HL-60/S4 treated with phorbol 12-myristate 13-acetate at 8.2 ng/mL for 4 days and 3 days (cell line): ENCODE measurements around the gene PASD1.
"Not testable (repeated sequence)": the region's sequence is repeated elsewhere in the genome, so short reads cannot be mapped to it uniquely, and the experiment has no call there.

Source experiments
- in situ Hi-C: fragments of 300-500 bp; cut with MboI; formaldehyde crosslinking; loops from 2 replicates; pipeline ENCODE4 v1.15.0; 2022; ENCODE audit warnings: low sequenced_read_pairs

Gene PASD1

GRCh38 chrX:151563449-151563848 lies at the start of gene PASD1:
TSS of gene PASD1 (plus strand) at chrX:151563675. CDS start at chrX:151601554, 37,879 bp downstream.
- in situ Hi-C loops = no loop called here

- in situ Hi-C loops = no loop called here
Measured at GRCh38 chrX:151515237-151515636, 48.2 kb upstream of the PASD1 start.

- in situ Hi-C loops = no loop called here
Measured at GRCh38 chrX:151516538-151517187, 46.8 kb upstream of the PASD1 start.

- in situ Hi-C loops = no loop called here
Measured at GRCh38 chrX:151517421-151517820, 46.1 kb upstream of the PASD1 start.

- in situ Hi-C loops = no loop called here
Measured at GRCh38 chrX:151523351-151523750, 40.1 kb upstream of the PASD1 start.

- in situ Hi-C loops = no loop called here
Measured at GRCh38 chrX:151536571-151536970, 26.9 kb upstream of the PASD1 start.

GRCh38 chrX:151537572-151537971 lies 25.9 kb upstream of the PASD1 start:
- in situ Hi-C loops = no loop called here

- in situ Hi-C loops = no loop called here
Measured at GRCh38 chrX:151538190-151539122, 25.0 kb upstream of the PASD1 start.

GRCh38 chrX:151543706-151544105 lies 19.8 kb upstream of the PASD1 start:
- in situ Hi-C loops = no loop called here

GRCh38 chrX:151546226-151546625 lies 17.2 kb upstream of the PASD1 start:
- in situ Hi-C loops = not testable (repeated sequence)

GRCh38 chrX:151551176-151551575 lies 12.3 kb upstream of the PASD1 start:
- in situ Hi-C loops = not testable (repeated sequence)

GRCh38 chrX:151552743-151553142 lies 10.7 kb upstream of the PASD1 start:
- in situ Hi-C loops = no loop called here

- in situ Hi-C loops = not testable (repeated sequence)
Measured at GRCh38 chrX:151555301-151555700, 8.2 kb upstream of the PASD1 start.

- in situ Hi-C loops = not testable (repeated sequence)
Measured at GRCh38 chrX:151562485-151562884, 990 bp upstream of the PASD1 start.

GRCh38 chrX:151563003-151563402 lies 472 bp upstream of the PASD1 start:
- in situ Hi-C loops = not testable (repeated sequence)

- in situ Hi-C loops = no loop called here
Measured at GRCh38 chrX:151564035-151564434, 560 bp downstream of the PASD1 start.

GRCh38 chrX:151566872-151567271 lies 3.4 kb downstream of the PASD1 start:
- in situ Hi-C loops = not testable (repeated sequence)

GRCh38 chrX:151570561-151570960 lies 7.1 kb downstream of the PASD1 start:
- in situ Hi-C loops = no loop called here

- in situ Hi-C loops = not testable (repeated sequence)
Measured at GRCh38 chrX:151593384-151593783, 29.9 kb downstream of the PASD1 start.

- in situ Hi-C loops = no loop called here
Measured at GRCh38 chrX:151596282-151596681, 32.8 kb downstream of the PASD1 start.

- in situ Hi-C loops = no loop called here
Measured at GRCh38 chrX:151604931-151605330, 41.5 kb downstream of the PASD1 start.

GRCh38 chrX:151609222-151609621 lies 45.7 kb downstream of the PASD1 start:
- in situ Hi-C loops = no loop called here
